ENCODE measurements around the gene HIF1A.
A peak's percentile ranks its signal among the peaks of the same experiment; 100 is the strongest.
"Not testable (repeated sequence)": the region's sequence is repeated elsewhere in the genome, so short reads cannot be mapped to it uniquely, and the experiment has no call there.

Gene HIF1A

DNA sequence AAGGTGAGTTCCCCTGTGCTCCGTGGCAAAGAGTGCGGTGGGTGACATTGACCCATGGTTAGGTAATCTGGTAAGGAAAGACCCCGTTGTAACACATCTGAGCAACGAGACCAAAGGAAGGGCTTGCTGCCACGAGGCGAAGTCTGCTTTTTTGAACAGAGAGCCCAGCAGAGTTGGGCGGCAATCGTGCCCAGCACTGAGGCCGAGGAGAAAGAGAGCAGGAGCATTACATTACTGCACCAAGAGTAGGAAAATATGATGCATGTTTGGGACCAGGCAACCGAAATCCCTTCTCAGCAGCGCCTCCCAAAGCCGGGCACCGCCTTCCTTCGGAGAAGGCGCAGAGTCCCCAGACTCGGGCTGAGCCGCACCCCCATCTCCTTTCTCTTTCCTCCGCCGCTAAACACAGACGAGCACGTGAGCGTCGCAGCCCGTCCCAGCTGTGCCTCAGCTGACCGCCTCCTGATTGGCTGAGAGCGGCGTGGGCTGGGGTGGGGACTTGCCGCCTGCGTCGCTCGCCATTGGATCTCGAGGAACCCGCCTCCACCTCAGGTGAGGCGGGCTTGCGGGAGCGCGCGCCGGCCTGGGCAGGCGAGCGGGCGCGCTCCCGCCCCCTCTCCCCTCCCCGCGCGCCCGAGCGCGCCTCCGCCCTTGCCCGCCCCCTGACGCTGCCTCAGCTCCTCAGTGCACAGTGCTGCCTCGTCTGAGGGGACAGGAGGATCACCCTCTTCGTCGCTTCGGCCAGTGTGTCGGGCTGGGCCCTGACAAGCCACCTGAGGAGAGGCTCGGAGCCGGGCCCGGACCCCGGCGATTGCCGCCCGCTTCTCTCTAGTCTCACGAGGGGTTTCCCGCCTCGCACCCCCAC is at the start of gene HIF1A:
Gene HIF1A (plus strand): TSS at position 684 of the 865 bp plus-strand sequence. CDS start 292 bp downstream, outside the sequence.
- peak; percentile 94 for DNase-seq

DNA sequence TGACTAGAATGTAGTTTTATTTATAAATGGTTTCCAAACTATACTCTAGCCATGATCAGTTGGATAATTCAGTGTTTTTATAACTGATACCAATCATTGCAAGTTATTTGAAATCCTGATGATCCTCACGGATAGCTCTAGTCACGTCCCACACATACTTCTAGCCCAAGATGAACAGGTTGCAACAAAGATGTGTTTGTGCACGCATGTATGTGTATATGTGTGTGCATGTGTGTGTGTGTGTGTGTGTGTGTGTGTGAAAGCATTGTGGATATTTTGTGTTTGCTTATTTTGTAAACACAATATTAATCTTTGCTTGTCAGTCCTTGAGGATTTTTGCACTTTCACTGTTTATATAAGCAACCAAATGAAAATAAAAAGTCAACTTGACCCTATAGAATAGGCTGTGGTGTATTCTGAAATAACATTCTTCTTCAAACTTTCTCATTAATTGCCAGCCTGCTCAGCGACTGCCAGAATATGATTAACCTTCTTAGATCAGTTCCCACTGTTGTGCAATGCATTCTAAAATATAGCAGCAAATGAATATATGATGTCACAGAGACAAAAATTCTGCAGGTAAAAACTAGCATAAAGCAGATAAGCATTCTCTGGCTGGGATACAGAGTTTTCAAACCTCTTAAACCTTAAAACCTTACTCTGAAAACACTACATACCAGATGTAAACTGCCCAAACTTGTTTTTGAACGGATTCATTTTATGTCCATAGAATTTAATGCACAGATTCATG is 48.8 kb upstream of the HIF1A start:
- DNase-seq, result no peak

DNA sequence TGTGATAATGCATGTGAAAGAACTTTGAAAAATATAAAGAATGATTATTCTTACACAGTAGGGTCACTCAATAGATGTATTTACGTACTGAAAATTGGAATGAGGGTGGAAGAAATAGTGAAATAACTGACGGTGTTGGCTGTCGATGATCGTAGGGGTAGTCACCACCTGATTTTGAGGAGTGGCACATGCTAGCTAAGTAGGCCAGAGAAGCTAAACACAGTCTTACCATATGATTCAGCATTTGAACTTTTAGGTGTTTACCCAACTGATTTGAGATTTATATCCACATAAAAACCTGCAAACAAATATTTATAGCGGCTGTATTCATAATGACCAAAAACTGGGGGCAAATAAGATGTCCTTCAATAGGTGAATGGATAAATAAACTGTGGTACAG is 47.6 kb upstream of the HIF1A start:
- DNase-seq, result no peak

DNA sequence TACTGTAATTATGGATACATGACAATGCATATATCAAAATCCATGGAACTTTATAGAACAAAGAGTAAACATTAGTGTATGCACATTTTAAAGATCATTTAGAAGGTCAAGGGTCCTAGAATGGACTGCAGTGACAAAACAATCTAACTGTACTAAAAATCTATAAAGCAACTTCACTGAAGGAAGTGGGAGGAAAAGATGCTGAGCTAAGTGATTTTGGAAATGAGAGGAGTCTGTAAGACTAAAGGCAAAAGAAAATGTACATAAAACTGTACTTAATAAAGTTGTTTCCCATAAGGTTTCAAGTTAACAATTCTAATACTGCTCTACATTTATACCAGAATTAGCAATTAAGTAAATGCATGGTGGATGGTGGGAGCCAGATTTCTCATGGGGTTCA is 46.9 kb upstream of the HIF1A start:
- DNase-seq, result no peak

- no peak for DNase-seq
Observed at GRCh38 chr14:61649283-61649682, 46.0 kb upstream of the HIF1A start.

DNA sequence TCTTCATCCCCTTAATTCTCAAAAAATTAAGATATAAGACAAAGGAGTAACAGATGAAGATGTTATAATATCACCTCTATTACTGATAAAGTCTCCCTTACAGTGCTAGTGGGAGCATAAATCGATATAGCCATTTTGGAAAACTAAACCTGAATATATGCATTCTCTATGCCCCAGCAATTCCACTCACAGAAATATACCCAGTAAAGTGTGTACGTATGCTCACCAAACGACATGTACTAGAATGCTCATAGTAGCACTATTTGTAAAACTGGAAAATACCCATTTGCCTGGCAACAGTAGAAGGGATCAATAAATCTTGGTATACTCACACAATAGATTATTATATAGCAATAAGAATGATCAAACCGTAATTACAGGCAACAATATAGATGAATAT is 44.0 kb upstream of the HIF1A start:
- DNase-seq, result no peak

- DNase-seq, result no peak
Observed at GRCh38 chr14:61652526-61653262, 42.6 kb upstream of the HIF1A start.

- no peak for DNase-seq
Observed at GRCh38 chr14:61653507-61653906, 41.8 kb upstream of the HIF1A start.

- DNase-seq, result no peak
Observed at GRCh38 chr14:61654026-61654425, 41.3 kb upstream of the HIF1A start.

- DNase-seq, result no peak
Observed at GRCh38 chr14:61655777-61656176, 39.5 kb upstream of the HIF1A start.

DNA sequence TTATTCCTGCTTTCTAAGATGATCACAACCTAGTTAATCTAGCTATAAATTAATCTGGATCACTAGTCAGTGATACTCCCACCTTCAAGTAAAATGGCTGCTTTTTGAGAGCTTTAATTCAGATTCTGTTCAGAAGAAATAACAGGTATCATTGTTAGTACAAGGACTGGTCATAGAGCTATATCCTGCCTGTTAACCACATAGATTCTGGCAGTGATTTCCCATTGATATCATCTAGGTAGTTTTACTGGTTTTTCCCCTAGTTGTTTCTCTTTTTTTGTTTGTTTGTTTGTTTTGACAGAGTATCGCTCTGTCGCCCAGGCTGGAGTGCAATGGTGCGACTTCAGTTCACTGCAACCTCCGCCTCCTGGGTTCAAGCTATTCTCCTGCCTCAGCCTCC is 39.0 kb upstream of the HIF1A start:
- no peak for DNase-seq

GRCh38 chr14:61658111-61658510 is 37.2 kb upstream of the HIF1A start:
- DNase-seq, result not testable (repeated sequence)

DNA sequence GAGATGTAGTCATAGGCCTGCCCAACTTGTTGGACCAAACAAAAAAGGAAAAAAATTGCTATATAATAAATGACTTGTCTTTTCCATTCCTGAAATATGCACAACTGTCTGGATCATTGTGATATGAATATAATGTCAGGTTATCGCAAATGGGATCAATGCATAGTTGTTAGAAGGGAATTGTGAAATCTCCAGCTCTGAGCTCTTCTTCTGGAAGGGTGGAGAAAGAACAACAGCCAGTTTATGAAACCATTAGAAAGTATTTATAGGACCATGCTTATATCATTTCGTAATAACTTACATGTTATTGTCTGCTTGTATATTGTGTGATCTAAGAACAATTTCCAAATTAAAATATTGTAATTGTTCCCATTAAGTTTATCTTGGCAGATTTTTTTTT is 35.7 kb upstream of the HIF1A start:
- DNase-seq, result no peak

GRCh38 chr14:61661471-61662400 is 33.6 kb upstream of the HIF1A start:
- DNase-seq, result no peak

- no peak for DNase-seq
Observed at GRCh38 chr14:61662437-61663311, 32.6 kb upstream of the HIF1A start.

GRCh38 chr14:61663312-61663979 is 31.9 kb upstream of the HIF1A start:
- DNase-seq, result no peak

DNA sequence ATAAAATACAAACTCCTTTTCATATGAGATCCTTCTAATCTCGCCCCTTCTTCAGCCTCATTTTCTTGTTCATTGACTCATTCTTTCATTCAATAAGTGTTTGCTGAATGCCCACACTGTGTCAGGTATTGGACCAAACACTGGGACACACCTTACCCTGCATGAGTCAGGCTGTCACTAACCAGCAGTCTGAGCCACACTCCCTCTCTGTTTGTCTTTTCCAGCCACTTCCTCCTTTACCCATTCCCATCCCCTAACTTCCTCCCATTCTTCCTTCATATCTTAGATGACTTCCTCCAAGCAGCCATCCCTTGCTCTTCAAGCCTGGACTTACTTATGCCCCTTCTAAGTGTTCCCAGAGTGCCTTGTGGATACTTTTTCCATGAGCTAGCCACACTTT is 27.0 kb upstream of the HIF1A start:
- no peak for DNase-seq

- no peak for DNase-seq
Observed at GRCh38 chr14:61670576-61670975, 24.7 kb upstream of the HIF1A start.

DNA sequence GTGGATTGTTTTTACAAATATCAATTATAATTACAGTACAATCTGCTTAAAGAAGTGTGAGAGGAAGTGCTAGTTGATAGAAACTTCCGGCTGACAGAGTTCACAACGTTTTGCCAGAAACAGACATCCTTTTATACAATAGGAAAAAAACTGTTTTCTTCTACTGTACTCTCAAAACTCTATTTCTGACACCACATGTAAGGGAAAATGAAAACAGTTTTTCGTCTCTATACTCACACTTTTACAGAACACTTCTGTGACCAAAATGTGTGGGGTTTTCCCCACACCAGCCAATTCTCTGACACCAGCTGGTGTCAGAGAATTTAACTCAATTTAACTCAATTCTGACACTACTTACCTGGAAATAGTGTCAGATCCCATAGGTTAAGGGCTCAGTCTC is 24.2 kb upstream of the HIF1A start:
- DNase-seq, result no peak

DNA sequence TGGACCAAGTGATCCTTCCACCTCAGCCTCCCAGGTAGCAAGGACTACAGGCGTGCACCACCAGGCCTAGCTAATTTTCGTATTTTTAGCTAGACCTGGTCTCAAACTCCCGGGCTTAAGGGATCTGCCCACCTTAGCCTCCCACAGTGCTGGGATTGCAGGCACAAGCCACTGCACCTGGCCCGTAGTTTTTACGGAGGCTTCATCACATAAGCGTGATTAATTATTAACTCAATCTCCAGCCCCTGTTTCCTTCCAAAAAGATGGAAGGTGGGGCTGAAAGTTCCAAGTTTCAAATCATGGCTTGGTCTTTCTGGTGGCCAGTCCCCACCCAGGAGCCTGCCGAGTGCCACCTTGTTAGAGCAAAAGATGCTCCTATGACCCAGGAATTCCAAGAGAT is 22.5 kb upstream of the HIF1A start:
- no peak for DNase-seq

GRCh38 chr14:61673305-61673704 is 22.0 kb upstream of the HIF1A start:
- no peak for DNase-seq

Data from NCI-H446 treated with DMSO at 0.1 percent for 48 hours (cell line).